GM19238 (cell line): ENCODE data around the gene SLC18A3.

Experiments
- DNase-seq: peaks from one replicate; pipeline ENCODE4 v3.0.0; 2011; ENCODE audit warnings: low spot score; ENCODE audit not compliant: insufficient read length

The SLC18A3 gene

GRCh38 chr10:49651039-49651835, 41.1 kb downstream of the SLC18A3 start:
- no peak for DNase-seq

GRCh38 chr10:49651917-49652316, 41.8 kb downstream of the SLC18A3 start:
- DNase-seq: no peak

- DNase-seq: no peak
Observed at GRCh38 chr10:49652421-49653272, 42.5 kb downstream of the SLC18A3 start.

- DNase-seq: no peak
Observed at GRCh38 chr10:49653273-49653929, 43.3 kb downstream of the SLC18A3 start.

GRCh38 chr10:49654036-49654693, 44.1 kb downstream of the SLC18A3 start:
- no peak for DNase-seq

- no peak for DNase-seq
Observed at GRCh38 chr10:49655099-49655498, 45.0 kb downstream of the SLC18A3 start.

GRCh38 chr10:49656845-49657493, 46.9 kb downstream of the SLC18A3 start:
- no peak for DNase-seq

- no peak for DNase-seq
Observed at GRCh38 chr10:49657606-49658005, 47.5 kb downstream of the SLC18A3 start.

GRCh38 chr10:49661140-49661856, 51.2 kb downstream of the SLC18A3 start:
- no peak for DNase-seq
